ENCODE data around the gene EHMT2. TPM values are rescaled to one million over a fixed set of nuclear protein-coding genes. Genes with fewer than 3 reads are reported as not detected.
A peak's percentile ranks its signal among the peaks of the same experiment; 100 is the strongest.

Gene EHMT2
- total and polyA plus RNA-seq, 2 of the 13 experiments (the other 11 are each of a cell fraction or from before 2014, with no cell fraction given), result 55.2 to 69.2 TPM

DNA sequence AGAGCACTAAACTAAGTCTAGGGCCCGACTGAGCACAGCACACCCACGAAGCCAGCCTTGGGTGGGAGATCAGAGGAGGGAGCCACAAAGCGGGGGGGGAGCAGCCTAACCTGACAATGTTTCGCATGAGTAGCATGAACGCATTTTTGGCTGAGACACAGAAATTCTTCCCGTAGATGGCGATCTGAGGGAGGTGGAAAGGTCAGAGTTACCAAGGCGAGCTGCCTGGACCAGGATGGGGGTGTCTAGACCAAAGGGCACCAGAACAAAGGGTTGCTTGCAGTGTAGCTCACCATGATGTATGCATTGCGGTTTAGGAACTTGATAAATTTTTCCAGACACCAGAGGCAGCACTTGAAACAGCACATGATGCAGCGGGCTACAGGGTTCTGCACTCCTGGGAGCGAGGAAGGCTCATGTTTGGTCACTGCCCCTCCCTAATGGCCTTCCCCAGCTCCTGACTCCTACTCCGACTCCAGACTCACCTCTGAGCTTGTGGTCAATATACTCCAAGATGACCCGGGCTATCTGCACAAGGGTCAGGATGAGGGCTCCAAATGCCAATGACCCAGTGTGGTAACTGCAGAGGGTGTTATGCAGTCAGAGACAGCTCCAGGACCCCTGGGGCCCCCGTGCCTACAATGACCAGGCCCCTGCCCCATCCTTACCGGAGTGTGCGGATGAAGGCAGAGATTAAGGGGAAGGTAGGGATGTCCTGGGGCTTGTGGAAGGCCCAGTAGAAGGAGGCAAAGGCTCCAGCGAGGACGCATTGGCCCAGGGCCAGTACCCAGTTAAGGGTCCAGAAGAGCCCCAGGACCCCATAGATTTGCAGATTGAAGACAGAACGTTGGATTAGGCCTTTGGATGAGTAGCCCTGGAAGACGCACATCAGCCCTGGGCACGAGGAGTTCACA is 32.0 kb downstream of the EHMT2 start (continued):
- TF ChIP-seq ZNF780A (CRISPR knock-in tag; IDR thresholded peaks at IDR 0.05) (no peak), ZNF672 (CRISPR knock-in tag; IDR thresholded peaks at IDR 0.05) (no peak), ARNT2 (CRISPR knock-in tag; IDR thresholded peaks at IDR 0.05; ENCODE audit: low read depth) (no peak; the same call in none of the 2 replicates), ATM (IDR thresholded peaks at IDR 0.05; ENCODE audit: borderline replicate concordance) (no peak), RBM22 (optimal IDR thresholded peaks at IDR 0.05; ENCODE audit: low read length) (no peak), MBD4 (IDR thresholded peaks at IDR 0.05; ENCODE audit: borderline replicate concordance, low read length) (no peak), DPF2 (CRISPR knock-in tag; IDR thresholded peaks at IDR 0.05; ENCODE audit: borderline replicate concordance, low read depth) (no peak), ZNF709 (CRISPR knock-in tag; IDR thresholded peaks at IDR 0.05) (no peak), PHF20 (CRISPR knock-in tag; IDR thresholded peaks at IDR 0.05) (peak; percentile 62)
- TF ChIP-seq, protein P1, sequence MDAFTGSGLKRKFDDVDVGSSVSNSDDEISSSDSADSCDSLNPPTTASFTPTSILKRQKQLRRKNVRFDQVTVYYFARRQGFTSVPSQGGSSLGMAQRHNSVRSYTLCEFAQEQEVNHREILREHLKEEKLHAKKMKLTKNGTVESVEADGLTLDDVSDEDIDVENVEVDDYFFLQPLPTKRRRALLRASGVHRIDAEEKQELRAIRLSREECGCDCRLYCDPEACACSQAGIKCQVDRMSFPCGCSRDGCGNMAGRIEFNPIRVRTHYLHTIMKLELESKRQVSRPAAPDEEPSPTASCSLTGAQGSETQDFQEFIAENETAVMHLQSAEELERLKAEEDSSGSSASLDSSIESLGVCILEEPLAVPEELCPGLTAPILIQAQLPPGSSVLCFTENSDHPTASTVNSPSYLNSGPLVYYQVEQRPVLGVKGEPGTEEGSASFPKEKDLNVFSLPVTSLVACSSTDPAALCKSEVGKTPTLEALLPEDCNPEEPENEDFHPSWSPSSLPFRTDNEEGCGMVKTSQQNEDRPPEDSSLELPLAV (CRISPR knock-in tag; conservative IDR thresholded peaks at IDR 0.05; ENCODE audit: low read depth), result no peak
- TF ChIP-seq, protein P2, sequence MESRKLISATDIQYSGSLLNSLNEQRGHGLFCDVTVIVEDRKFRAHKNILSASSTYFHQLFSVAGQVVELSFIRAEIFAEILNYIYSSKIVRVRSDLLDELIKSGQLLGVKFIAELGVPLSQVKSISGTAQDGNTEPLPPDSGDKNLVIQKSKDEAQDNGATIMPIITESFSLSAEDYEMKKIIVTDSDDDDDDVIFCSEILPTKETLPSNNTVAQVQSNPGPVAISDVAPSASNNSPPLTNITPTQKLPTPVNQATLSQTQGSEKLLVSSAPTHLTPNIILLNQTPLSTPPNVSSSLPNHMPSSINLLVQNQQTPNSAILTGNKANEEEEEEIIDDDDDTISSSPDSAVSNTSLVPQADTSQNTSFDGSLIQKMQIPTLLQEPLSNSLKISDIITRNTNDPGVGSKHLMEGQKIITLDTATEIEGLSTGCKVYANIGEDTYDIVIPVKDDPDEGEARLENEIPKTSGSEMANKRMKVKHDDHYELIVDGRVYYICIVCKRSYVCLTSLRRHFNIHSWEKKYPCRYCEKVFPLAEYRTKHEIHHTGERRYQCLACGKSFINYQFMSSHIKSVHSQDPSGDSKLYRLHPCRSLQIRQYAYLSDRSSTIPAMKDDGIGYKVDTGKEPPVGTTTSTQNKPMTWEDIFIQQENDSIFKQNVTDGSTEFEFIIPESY (CRISPR knock-in tag; IDR thresholded peaks at IDR 0.05), result peak; percentile 41
- TF ChIP-seq, protein P3, sequence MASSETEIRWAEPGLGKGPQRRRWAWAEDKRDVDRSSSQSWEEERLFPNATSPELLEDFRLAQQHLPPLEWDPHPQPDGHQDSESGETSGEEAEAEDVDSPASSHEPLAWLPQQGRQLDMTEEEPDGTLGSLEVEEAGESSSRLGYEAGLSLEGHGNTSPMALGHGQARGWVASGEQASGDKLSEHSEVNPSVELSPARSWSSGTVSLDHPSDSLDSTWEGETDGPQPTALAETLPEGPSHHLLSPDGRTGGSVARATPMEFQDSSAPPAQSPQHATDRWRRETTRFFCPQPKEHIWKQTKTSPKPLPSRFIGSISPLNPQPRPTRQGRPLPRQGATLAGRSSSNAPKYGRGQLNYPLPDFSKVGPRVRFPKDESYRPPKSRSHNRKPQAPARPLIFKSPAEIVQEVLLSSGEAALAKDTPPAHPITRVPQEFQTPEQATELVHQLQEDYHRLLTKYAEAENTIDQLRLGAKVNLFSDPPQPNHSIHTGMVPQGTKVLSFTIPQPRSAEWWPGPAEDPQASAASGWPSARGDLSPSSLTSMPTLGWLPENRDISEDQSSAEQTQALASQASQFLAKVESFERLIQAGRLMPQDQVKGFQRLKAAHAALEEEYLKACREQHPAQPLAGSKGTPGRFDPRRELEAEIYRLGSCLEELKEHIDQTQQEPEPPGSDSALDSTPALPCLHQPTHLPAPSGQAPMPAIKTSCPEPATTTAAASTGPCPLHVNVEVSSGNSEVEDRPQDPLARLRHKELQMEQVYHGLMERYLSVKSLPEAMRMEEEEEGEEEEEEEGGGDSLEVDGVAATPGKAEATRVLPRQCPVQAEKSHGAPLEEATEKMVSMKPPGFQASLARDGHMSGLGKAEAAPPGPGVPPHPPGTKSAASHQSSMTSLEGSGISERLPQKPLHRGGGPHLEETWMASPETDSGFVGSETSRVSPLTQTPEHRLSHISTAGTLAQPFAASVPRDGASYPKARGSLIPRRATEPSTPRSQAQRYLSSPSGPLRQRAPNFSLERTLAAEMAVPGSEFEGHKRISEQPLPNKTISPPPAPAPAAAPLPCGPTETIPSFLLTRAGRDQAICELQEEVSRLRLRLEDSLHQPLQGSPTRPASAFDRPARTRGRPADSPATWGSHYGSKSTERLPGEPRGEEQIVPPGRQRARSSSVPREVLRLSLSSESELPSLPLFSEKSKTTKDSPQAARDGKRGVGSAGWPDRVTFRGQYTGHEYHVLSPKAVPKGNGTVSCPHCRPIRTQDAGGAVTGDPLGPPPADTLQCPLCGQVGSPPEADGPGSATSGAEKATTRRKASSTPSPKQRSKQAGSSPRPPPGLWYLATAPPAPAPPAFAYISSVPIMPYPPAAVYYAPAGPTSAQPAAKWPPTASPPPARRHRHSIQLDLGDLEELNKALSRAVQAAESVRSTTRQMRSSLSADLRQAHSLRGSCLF (CRISPR knock-in tag; IDR thresholded peaks at IDR 0.05; ENCODE audit: borderline replicate concordance), result no peak
- TF ChIP-seq, protein P4, sequence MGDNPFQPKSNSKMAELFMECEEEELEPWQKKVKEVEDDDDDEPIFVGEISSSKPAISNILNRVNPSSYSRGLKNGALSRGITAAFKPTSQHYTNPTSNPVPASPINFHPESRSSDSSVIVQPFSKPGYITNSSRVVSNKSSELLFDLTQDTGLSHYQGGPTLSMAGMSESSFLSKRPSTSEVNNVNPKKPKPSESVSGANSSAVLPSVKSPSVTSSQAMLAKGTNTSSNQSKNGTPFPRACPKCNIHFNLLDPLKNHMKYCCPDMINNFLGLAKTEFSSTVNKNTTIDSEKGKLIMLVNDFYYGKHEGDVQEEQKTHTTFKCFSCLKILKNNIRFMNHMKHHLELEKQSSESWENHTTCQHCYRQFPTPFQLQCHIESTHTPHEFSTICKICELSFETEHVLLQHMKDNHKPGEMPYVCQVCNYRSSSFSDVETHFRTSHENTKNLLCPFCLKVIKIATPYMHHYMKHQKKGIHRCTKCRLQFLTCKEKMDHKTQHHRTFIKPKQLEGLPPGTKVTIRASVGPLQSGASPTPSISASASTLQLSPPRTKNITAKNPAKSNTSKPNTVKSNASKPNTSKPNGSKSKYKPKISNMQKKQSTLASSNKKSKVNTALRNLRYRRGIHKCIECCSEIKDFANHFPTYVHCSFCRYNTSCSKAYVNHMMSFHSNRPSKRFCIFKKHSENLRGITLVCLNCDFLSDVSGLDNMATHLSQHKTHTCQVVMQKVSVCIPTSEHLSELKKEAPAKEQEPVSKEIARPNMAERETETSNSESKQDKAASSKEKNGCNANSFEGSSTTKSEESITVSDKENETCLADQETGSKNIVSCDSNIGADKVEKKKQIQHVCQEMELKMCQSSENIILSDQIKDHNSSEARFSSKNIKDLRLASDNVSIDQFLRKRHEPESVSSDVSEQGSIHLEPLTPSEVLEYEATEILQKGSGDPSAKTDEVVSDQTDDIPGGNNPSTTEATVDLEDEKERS (CRISPR knock-in tag; IDR thresholded peaks at IDR 0.05), result peak; percentile 93

All from HepG2 (cell line).